Parathyroid adenoma (tissue), 2 donors: Measurements from ENCODE around the gene GRAMD2B.
"Not testable (repeated sequence)": the region's sequence is repeated elsewhere in the genome, so short reads cannot be mapped to it uniquely, and the experiment has no call there.

ENCODE experiments used
- H2AFZ ChIP-seq: fragments of 300-600 bp; sonication (generic); one replicate; pipeline ENCODE4 v1.7.0; 2017; ENCODE audit warnings: antibody characterized with exemption, mild to moderate bottlenecking
- H3K27ac ChIP-seq: fragments of 300-600 bp; sonication (generic); one replicate; pipeline ENCODE4 v1.7.0; 2017
- H3K27me3 ChIP-seq: fragments of 300-600 bp; sonication (generic); one replicate; pipeline ENCODE4 v1.7.0; 2017; ENCODE audit warnings: low read length; ENCODE audit not compliant: control insufficient read depth, insufficient read depth
- H3K36me3 ChIP-seq: fragments of 300-600 bp; sonication (generic); one replicate; pipeline ENCODE4 v1.7.0; 2017; ENCODE audit warnings: low read length; ENCODE audit not compliant: control insufficient read depth, insufficient read depth
- H3K4me1 ChIP-seq: fragments of 300-600 bp; sonication (generic); one replicate; pipeline ENCODE4 v1.7.0; 2017; ENCODE audit warnings: control low read depth
- H3K4me2 ChIP-seq: fragments of 300-600 bp; sonication (generic); one replicate; pipeline ENCODE4 v1.7.0; 2017; ENCODE audit warnings: low read length
- H3K4me3 ChIP-seq: fragments of 300-600 bp; sonication (generic); one replicate; pipeline ENCODE4 v1.7.0; 2017; ENCODE audit warnings: low read depth, low read length
- H3K79me2 ChIP-seq: fragments of 300-600 bp; sonication (generic); one replicate; pipeline ENCODE4 v1.7.0; 2017; ENCODE audit warnings: control low read depth
- H3K9ac ChIP-seq: fragments of 300-600 bp; sonication (generic); one replicate; pipeline ENCODE4 v1.7.0; 2017; ENCODE audit warnings: mild to moderate bottlenecking
- H3K9me3 ChIP-seq: fragments of 300-600 bp; sonication (generic); one replicate; pipeline ENCODE4 v1.7.0; 2017; ENCODE audit warnings: low read length; ENCODE audit not compliant: control insufficient read depth
- TF ChIP-seq, protein P1 (sequence below): fragments of 300-600 bp; sonication (generic); IDR thresholded peaks from one replicate; pipeline ENCODE4 v1.7.0; 2017; ENCODE audit warnings: antibody characterized with exemption, mild to moderate bottlenecking
- donor health status: primary hyperparathyroidism.

GRAMD2B gene

DNA sequence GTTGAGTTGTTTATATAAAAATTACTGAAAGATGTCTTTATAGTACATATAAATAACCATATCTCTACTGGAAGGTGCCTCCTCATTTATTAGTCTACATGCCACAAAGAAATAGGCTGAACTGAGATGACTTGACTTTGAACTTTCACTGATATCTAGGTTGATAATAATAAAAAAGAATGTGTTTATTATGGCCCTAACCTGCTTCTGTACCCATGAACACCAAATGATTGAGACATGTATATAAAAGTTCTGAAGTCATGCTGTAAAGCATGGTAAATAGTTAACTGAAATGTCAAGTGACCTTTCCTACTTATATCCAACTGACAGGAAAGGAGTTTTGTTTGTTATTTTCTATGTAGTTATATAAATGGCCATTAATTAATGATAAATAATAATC, 33.2 kb upstream of the GRAMD2B start:
- no peaks in the 10 kb centered on the region for H3K79me2 ChIP-seq
- no peak overlapping the region for H3K4me3 ChIP-seq
- no peak overlapping the region for H3K4me2 ChIP-seq
- H3K36me3 ChIP-seq: no peaks in the 10 kb centered on the region
- no peaks in the 10 kb centered on the region for H3K27me3 ChIP-seq
- H3K4me1 ChIP-seq: no peaks in the 10 kb centered on the region
- H3K9ac ChIP-seq: no peak overlapping the region
- no peaks in the 10 kb centered on the region for H3K9me3 ChIP-seq
- no peak overlapping the region for H3K27ac ChIP-seq
- H2AFZ ChIP-seq: no peak overlapping the region
- TF ChIP-seq, protein P1, sequence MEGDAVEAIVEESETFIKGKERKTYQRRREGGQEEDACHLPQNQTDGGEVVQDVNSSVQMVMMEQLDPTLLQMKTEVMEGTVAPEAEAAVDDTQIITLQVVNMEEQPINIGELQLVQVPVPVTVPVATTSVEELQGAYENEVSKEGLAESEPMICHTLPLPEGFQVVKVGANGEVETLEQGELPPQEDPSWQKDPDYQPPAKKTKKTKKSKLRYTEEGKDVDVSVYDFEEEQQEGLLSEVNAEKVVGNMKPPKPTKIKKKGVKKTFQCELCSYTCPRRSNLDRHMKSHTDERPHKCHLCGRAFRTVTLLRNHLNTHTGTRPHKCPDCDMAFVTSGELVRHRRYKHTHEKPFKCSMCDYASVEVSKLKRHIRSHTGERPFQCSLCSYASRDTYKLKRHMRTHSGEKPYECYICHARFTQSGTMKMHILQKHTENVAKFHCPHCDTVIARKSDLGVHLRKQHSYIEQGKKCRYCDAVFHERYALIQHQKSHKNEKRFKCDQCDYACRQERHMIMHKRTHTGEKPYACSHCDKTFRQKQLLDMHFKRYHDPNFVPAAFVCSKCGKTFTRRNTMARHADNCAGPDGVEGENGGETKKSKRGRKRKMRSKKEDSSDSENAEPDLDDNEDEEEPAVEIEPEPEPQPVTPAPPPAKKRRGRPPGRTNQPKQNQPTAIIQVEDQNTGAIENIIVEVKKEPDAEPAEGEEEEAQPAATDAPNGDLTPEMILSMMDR: no peak

DNA sequence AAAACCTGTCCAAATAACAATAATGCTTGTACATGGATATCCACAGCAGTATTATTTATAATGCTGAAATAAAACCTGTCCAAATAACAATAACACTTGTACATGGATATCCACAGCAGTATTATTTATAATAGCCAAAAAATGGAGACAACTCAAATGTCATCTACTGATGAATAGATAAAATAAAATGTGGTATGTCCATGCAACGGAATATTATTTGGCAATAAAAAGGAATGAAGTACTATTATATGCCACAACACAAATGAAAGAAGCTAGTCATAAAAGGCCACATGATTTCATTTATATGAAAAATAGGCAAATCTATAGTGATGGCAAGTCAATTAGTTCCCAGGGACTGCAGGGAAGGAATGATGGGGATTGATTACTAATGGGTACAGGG, 31.8 kb upstream of the GRAMD2B start:
- Histone ChIP-seq H3K27me3 (no peaks in the 10 kb centered on the region), H2AFZ (no peak overlapping the region), H3K27ac (no peak overlapping the region), H3K9me3 (no peaks in the 10 kb centered on the region), H3K79me2 (no peaks in the 10 kb centered on the region), H3K36me3 (no peaks in the 10 kb centered on the region), H3K4me2 (no peak overlapping the region), H3K9ac (no peak overlapping the region), H3K4me3 (no peak overlapping the region), H3K4me1 (no peaks in the 10 kb centered on the region)
- TF ChIP-seq, protein P1: no peak

DNA sequence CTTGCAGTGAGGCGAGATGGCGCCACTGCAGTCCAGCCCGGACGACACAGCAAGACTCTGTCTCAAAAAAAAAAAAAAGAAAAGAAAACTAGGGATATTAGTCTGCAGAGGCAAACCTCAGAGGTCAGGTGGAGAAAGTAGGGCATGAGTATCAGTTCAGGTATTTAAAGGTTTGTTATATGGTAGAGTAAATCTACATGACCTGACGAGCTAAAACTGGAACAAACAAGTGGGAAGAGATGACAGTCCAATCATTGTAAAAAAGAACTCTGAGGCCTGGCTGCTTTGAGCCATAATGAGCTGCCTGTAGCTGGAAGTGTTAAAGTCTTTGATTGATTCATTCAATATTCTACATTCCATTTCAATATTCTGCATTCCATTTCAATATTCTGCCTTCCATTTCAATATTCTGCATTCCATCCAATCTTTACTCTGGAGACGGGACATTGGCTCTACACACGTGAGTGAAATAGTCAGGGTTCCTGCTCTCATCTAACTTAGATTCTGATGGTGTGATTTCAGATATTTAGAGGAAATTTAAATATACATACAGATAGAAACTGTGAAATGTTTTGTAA, 28.9 kb upstream of the GRAMD2B start:
- Histone ChIP-seq H3K27me3 (no peaks in the 10 kb centered on the region), H3K79me2 (no peaks in the 10 kb centered on the region), H3K36me3 (no peaks in the 10 kb centered on the region), H3K9me3 (no peaks in the 10 kb centered on the region), H3K27ac (no peak overlapping the region), H3K4me1 (no peaks in the 10 kb centered on the region), H2AFZ (no peak overlapping the region), H3K4me3 (no peak overlapping the region), H3K9ac (no peak overlapping the region), H3K4me2 (no peak overlapping the region)
- TF ChIP-seq, protein P1: no peak

DNA sequence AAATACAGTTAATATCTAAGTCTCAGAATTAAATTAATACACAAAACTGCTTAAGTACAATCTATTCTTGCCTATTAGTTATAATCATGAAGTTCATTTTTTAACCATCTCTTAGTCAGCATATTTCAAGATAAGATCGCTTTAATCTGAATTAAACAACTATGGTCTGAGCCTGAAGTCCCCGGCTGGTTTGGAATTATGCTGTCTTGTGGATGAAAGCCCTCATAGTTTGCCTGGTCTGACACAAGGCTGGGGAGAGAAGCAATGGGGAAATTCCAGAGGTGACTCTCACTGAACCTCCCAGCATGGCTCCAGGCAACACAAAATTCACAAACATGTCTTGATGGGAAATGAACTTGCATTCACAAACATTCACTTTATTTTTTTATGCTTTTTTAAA, 28.0 kb upstream of the GRAMD2B start:
- no peak overlapping the region for H3K9ac ChIP-seq
- H2AFZ ChIP-seq: no peak overlapping the region
- no peak overlapping the region for H3K27ac ChIP-seq
- TF ChIP-seq, protein P1: no peak
- no peaks in the 10 kb centered on the region for H3K36me3 ChIP-seq
- no peaks in the 10 kb centered on the region for H3K9me3 ChIP-seq
- H3K79me2 ChIP-seq: no peaks in the 10 kb centered on the region
- H3K27me3 ChIP-seq: no peaks in the 10 kb centered on the region
- H3K4me1 ChIP-seq: no peaks in the 10 kb centered on the region
- H3K4me3 ChIP-seq: no peak overlapping the region
- H3K4me2 ChIP-seq: no peak overlapping the region

DNA sequence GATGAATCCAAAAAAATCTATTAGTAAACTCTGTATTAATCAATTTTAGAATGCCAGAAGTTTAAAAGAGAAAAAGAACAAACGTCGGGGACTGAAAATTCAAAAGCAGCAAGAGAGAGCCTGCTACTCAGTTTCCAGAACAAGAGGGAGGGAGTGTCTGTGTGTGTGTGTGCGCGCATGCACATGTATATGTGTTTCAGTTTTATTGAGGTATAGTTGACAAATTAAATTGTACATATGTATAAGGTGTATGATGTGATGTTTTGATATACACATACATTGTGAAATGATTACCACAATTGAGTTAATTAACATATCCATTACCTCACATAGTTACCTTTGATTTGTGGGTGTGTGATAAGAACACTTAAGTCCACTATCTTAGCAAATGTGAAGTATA, 27.6 kb upstream of the GRAMD2B start:
- Histone ChIP-seq H3K36me3 (no peaks in the 10 kb centered on the region), H3K4me3 (no peak overlapping the region), H3K79me2 (no peaks in the 10 kb centered on the region), H3K27ac (no peak overlapping the region), H3K27me3 (no peaks in the 10 kb centered on the region), H3K9me3 (no peaks in the 10 kb centered on the region), H2AFZ (no peak overlapping the region), H3K4me1 (no peaks in the 10 kb centered on the region), H3K9ac (no peak overlapping the region), H3K4me2 (no peak overlapping the region)
- TF ChIP-seq, protein P1: no peak

DNA sequence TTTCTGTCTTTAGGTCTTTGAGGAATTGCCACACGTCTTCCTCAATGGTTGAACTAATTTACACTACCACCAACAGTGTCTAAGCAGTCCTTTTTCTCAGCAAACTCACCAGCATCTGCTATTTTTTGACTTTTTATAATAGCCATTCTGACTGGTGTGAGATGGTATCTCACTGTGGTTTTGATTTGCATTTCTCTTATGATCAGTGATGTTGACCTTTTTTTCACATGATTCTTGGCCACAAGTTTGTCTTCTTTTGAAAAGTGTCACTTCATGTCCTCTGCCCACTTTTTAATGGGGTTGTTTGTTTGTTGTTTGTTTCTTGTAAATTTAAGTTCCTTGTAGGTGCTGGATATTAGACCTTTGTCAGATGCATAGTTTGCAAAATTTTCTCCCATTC, 26.5 kb upstream of the GRAMD2B start:
- not testable (repeated sequence) for H3K27me3 ChIP-seq, H3K4me3 ChIP-seq, H3K9me3 ChIP-seq, H3K36me3 ChIP-seq, H3K27ac ChIP-seq, H2AFZ ChIP-seq, H3K79me2 ChIP-seq, H3K9ac ChIP-seq, H3K4me2 ChIP-seq, H3K4me1 ChIP-seq
